Endothelial cell of umbilical vein (primary cell): Measurements from ENCODE around the gene SPON2. TPM values are rescaled to one million over a fixed set of nuclear protein-coding genes. Genes with fewer than 3 reads are reported as not detected.

Experiments used
- BruUV-seq: library from RNA; stranded (reverse); fragments of 400-500 nt; replicated peaks from 2 replicates; lab custom pipeline; 2021; lab: Mats Ljungman, UMichigan
- CTCF ChIA-PET: fragments of 300-600, 350-600 bp; sonication (Branson Sonifier 250); formaldehyde crosslinking; loops from one replicate; lab custom pipeline; 2021; ENCODE audit warnings: antibody characterized with exemption, inconsistent platforms; lab: Charles Lee
- POLR2A ChIA-PET: fragments of 300-600, 350-600 bp; sonication (Branson Sonifier 250); formaldehyde crosslinking; loops from one replicate; lab custom pipeline; 2021; ENCODE audit warnings: antibody characterized with exemption, inconsistent platforms; lab: Charles Lee
- DNase-seq: peaks from one replicate; pipeline ENCODE4 v3.0.0-alpha.2; 2011; ENCODE audit warnings: low read depth, low spot score
- FAIRE-seq: peaks from 2 replicates; lab custom pipeline; 2011; peaks lifted over from hg19 to GRCh38; lab: Jason Lieb, UNC
- H2AFZ ChIP-seq: 2 replicates; pipeline ENCODE4 v1.6.0; 2012; ENCODE audit warnings: low read depth, low read length, control low read depth, inconsistent platforms
- H3K27ac ChIP-seq: 2 replicates; pipeline ENCODE4 v1.5.1; 2011; ENCODE audit warnings: low read depth, mild to moderate bottlenecking, control low read depth, low read length, moderate library complexity; ENCODE audit not compliant: insufficient read depth
- H3K27me3 ChIP-seq, 2 experiments: 2 replicates each; pipeline versions ENCODE4 v1.6.0 to v1.6.1; 2011; ENCODE audit warnings: low read length in 2 of 2, mixed read lengths in 1 of 2; ENCODE audit not compliant: control insufficient read depth in 2 of 2, insufficient read depth in 2 of 2
- H3K36me3 ChIP-seq, 2 experiments: 2 replicates in 1 of 2; 3 replicates in 1 of 2; pipeline ENCODE4 v1.5.1; 2011; ENCODE audit warnings: low read length in 2 of 2, mild to moderate bottlenecking in 1 of 2, moderate library complexity in 1 of 2; ENCODE audit not compliant: control insufficient read depth in 2 of 2, insufficient read depth in 2 of 2; ENCODE audit errors: extremely low read depth in 1 of 2
- H3K4me1 ChIP-seq: 3 replicates; pipeline ENCODE4 v1.5.1; 2011; ENCODE audit warnings: mild to moderate bottlenecking, low read length; ENCODE audit not compliant: control insufficient read depth, insufficient read depth; ENCODE audit errors: extremely low read depth
- H3K4me2 ChIP-seq: 2 replicates; pipeline ENCODE4 v1.6.1; 2011; ENCODE audit warnings: low read length, control low read depth, mixed read lengths; ENCODE audit not compliant: insufficient read depth
- H3K4me3 ChIP-seq, 3 experiments: fragments of 200-600 bp in 1 of 3; sonication (generic), shearing (Covaris generic) in 1 of 3; replicated peaks in 1 of 3; 2 replicates each; pipeline ENCODE4 v1.5.1; 2011 to 2016; ENCODE audit warnings: control low read depth in 3 of 3, low read length in 3 of 3, mild to moderate bottlenecking in 2 of 3, inconsistent platforms in 1 of 3, low read depth in 1 of 3, moderate library complexity in 1 of 3; ENCODE audit not compliant: insufficient read depth in 1 of 3
- H3K79me2 ChIP-seq: 2 replicates; pipeline ENCODE4 v1.6.0; 2012; ENCODE audit warnings: low read length, inconsistent platforms; ENCODE audit not compliant: control insufficient read depth, insufficient read depth
- H3K9ac ChIP-seq: replicated peaks from 2 replicates; pipeline ENCODE3; 2011; ENCODE audit warnings: low read length, control low read depth; ENCODE audit not compliant: insufficient read depth; ENCODE audit errors: extremely low read depth
- H3K9me1 ChIP-seq: replicated peaks from 3 replicates; pipeline ENCODE4 v1.6.0; 2011; ENCODE audit warnings: mild to moderate bottlenecking, low read length; ENCODE audit not compliant: control insufficient read depth, insufficient read depth; ENCODE audit errors: extremely low read depth
- H3K9me3 ChIP-seq: replicated peaks from 2 replicates; pipeline ENCODE4 v1.5.1; 2012; ENCODE audit warnings: low read length, inconsistent platforms; ENCODE audit not compliant: control insufficient read depth, insufficient read depth
- H4K20me1 ChIP-seq: replicated peaks from 2 replicates; pipeline ENCODE3; 2011; ENCODE audit warnings: mild to moderate bottlenecking, low read length; ENCODE audit not compliant: control insufficient read depth, insufficient read depth; ENCODE audit errors: extremely low read depth
- EZH2 ChIP-seq: IDR thresholded peaks from 2 replicates; pipeline ENCODE4 v1.6.1; 2012; ENCODE audit warnings: borderline replicate concordance, low read depth, mild to moderate bottlenecking, moderate library complexity, low read length, inconsistent platforms; ENCODE audit not compliant: severe bottlenecking
- FOS ChIP-seq: IDR thresholded peaks from 2 replicates; pipeline ENCODE4 v1.6.1; 2011; ENCODE audit warnings: mild to moderate bottlenecking, low read length, moderate library complexity, borderline replicate concordance; ENCODE audit not compliant: insufficient read depth
- GATA2 ChIP-seq: IDR thresholded peaks from 2 replicates; pipeline ENCODE4 v1.7.0; 2011; ENCODE audit warnings: low read depth, mild to moderate bottlenecking, moderate library complexity, mixed read lengths, low read length; ENCODE audit not compliant: insufficient read length, insufficient read depth
- JUN ChIP-seq: IDR thresholded peaks from 2 replicates; pipeline ENCODE4 v1.6.1; 2011; ENCODE audit warnings: borderline replicate concordance, low read depth; ENCODE audit not compliant: insufficient read length, insufficient read depth
- MYC ChIP-seq: IDR thresholded peaks from one replicate; pipeline ENCODE4 v1.6.1; 2011; ENCODE audit warnings: mild to moderate bottlenecking, low read depth, low read length
- POLR2A ChIP-seq: IDR thresholded peaks from 2 replicates; pipeline ENCODE4 v1.6.1; 2012; ENCODE audit warnings: low read depth, mild to moderate bottlenecking, control low read depth, low read length
- POLR2AphosphoS5 ChIP-seq: IDR thresholded peaks from 2 replicates; pipeline ENCODE4 v1.6.1; 2012; ENCODE audit warnings: low read depth, mild to moderate bottlenecking, control low read depth, low read length, moderate library complexity; ENCODE audit not compliant: insufficient read depth
- dilution Hi-C: fragments of 300-500 bp; cut with MboI; formaldehyde crosslinking; loops from one replicate; pipeline ENCODE4 v1.15.0; 2019; ENCODE audit warnings: low sequenced_read_pairs; ENCODE audit not compliant: extremely low pct_ligation_motif_present
- intact Hi-C: fragments of 100-400 bp; cut with micrococcal nuclease; formaldehyde crosslinking; loops from one replicate; pipeline ENCODE4 v1.10.0; 2022
- polyA plus RNA-seq, 4 experiments: library from polyadenylated mRNA; depleted of rRNA in 3 of 4; stranded (reverse) in 3 of 4; unstranded in 1 of 4; fragments of >200 nt; gene quantifications; 2 replicates each; pipeline versions ENCODE4 v1.2.1 to v1.2.3, GENCODE V29; 2011 to 2012; ENCODE audit warnings: missing spikeins in 1 of 4
- total RNA-seq: library from RNA; stranded (reverse); gene quantifications from 2 replicates; pipeline ENCODE4 v1.2.3, GENCODE V29; 2021
- TF ChIP-seq, protein P1 (sequence below): IDR thresholded peaks from 2 replicates; pipeline ENCODE4 v1.6.1; 2011; ENCODE audit not compliant: insufficient read depth, insufficient read length
- TF ChIP-seq, protein P2 (sequence below), 2 donors: IDR thresholded peaks; 1 replicate in 1 of 2; 2 replicates in 1 of 2; pipeline ENCODE4 v1.5.1; 2011; ENCODE audit warnings: low read length in 2 of 2, mild to moderate bottlenecking in 2 of 2, moderate library complexity in 2 of 2, control low read depth in 1 of 2, inconsistent platforms in 1 of 2, low read depth in 1 of 2; ENCODE audit not compliant: insufficient read depth in 1 of 2; ENCODE audit errors: extremely low read depth in 1 of 2

Gene SPON2
- total and polyA plus RNA-seq, 2 donors (not counting 3 experiments of a cell fraction or from before 2014, with no cell fraction given): 0.04 TPM; not detected in 1

DNA sequence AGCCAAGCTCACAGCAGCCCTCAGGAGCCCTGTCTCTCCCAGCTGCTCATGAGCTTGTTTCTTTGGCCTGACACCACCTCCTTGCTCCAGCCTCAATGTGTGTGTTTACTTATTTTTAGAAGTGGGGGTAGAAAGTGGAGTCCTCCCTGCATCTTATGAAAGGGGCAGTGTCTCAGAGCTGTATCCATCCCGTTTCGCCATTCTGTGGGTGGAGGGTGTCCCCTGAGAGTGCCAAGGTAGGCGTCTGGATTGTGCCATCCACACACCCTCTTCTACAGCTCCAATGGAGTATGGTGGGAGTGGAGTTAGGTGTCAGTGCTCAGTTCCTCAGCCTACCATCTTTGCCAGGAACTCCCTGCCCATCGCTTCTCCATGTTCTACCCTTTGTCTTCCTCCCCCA lies 8.3 kb downstream of the SPON2 start:
- dilution Hi-C loops (no loop called here), intact Hi-C loops (no loop called here)
- H3K4me2 ChIP-seq: no peak overlapping the region
- ChIA-PET CTCF (interaction anchor here (0.7 to 2.1 kb wide), 3 partner anchors 70 to 104 kb away, joined by 3 to 12 read pairs (median 3); no protein-coding TSS in a partner anchor), POLR2A (no interaction called here)
- no peaks in the 10 kb centered on the region for H3K79me2 ChIP-seq
- H3K36me3 ChIP-seq: no peaks in the 10 kb centered on the region
- no peaks in the 10 kb centered on the region for H3K9me3 ChIP-seq
- no peak overlapping the region for H3K27ac ChIP-seq
- FAIRE-seq (no peak), DNase-seq (no peak)
- peaks cover 3% of the 10 kb centered on the region for H3K4me1 ChIP-seq
- TF ChIP-seq, protein P1, sequence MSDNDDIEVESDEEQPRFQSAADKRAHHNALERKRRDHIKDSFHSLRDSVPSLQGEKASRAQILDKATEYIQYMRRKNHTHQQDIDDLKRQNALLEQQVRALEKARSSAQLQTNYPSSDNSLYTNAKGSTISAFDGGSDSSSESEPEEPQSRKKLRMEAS: no peak
- H4K20me1 ChIP-seq: no peaks in the 10 kb centered on the region
- H3K27me3 ChIP-seq: peaks cover 2 to 5% of the 10 kb centered on the region in 2 experiments
- H3K9ac ChIP-seq: no peak overlapping the region
- no TSS peak for BruUV-seq
- H3K9me1 ChIP-seq: no peaks in the 10 kb centered on the region
- no peak overlapping the region for H2AFZ ChIP-seq
- no peak overlapping the region for H3K4me3 ChIP-seq

DNA sequence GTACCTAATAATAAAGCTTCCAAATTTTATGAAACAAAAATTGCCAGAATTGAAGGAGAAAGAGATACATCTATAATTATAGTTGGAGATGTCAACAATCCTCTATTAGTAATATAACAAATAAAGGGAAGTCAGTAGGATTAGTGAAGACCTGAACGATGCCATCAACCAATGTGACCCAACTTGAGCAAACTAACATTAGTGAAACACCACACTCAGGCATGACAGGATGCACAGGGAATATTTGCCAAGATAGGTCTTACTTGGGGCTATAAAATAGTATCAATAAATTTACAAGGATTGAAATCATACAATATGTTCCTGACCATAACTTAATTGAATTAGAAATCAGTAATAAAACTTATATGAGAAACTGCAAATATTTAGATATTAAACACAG lies 12.0 kb downstream of the SPON2 start:
- Histone ChIP-seq H3K27ac (no peak overlapping the region), H4K20me1 (no peaks in the 10 kb centered on the region), H3K27me3 (peaks cover 2 to 5% of the 10 kb centered on the region in 2 experiments), H3K9me1 (no peaks in the 10 kb centered on the region), H3K4me1 (no peaks in the 10 kb centered on the region), H3K9me3 (no peaks in the 10 kb centered on the region), H3K4me3 (no peak overlapping the region), H3K4me2 (no peak overlapping the region), H3K36me3 (no peaks in the 10 kb centered on the region), H3K9ac (no peak overlapping the region), H3K79me2 (no peaks in the 10 kb centered on the region), H2AFZ (no peak overlapping the region)
- POLR2A ChIA-PET: no interaction called here
- no peak for DNase-seq
- no peak for FAIRE-seq
- TF ChIP-seq POLR2AphosphoS5 (no peak), POLR2A (no peak), MYC (no peak), FOS (no peak), GATA2 (no peak), EZH2 (no peak), JUN (no peak)
- TF ChIP-seq, protein P2, sequence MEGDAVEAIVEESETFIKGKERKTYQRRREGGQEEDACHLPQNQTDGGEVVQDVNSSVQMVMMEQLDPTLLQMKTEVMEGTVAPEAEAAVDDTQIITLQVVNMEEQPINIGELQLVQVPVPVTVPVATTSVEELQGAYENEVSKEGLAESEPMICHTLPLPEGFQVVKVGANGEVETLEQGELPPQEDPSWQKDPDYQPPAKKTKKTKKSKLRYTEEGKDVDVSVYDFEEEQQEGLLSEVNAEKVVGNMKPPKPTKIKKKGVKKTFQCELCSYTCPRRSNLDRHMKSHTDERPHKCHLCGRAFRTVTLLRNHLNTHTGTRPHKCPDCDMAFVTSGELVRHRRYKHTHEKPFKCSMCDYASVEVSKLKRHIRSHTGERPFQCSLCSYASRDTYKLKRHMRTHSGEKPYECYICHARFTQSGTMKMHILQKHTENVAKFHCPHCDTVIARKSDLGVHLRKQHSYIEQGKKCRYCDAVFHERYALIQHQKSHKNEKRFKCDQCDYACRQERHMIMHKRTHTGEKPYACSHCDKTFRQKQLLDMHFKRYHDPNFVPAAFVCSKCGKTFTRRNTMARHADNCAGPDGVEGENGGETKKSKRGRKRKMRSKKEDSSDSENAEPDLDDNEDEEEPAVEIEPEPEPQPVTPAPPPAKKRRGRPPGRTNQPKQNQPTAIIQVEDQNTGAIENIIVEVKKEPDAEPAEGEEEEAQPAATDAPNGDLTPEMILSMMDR (IDR thresholded peaks at IDR 0.05; ENCODE audit: extremely low read depth in 1 of 2, insufficient read depth in 1 of 2, low read depth in 1 of 2, low read length in 2 of 2): no peak
- TF ChIP-seq, protein P1: no peak
- no TSS peak for BruUV-seq
- dilution Hi-C loops: no loop called here
- intact Hi-C loops: no loop called here
- CTCF ChIA-PET: no interaction called here
